BLaER1 (cell line): ENCODE data around the gene TAS2R60.
A peak's percentile ranks its signal among the peaks of the same experiment; 100 is the strongest.
"Not testable (repeated sequence)": the region's sequence is repeated elsewhere in the genome, so short reads cannot be mapped to it uniquely, and the experiment has no call there.

Source experiments
- H3K27ac ChIP-seq: shearing (Covaris generic); formaldehyde crosslinking; 2 replicates; pipeline ENCODE4 v1.8.1; 2022
- H3K27me3 ChIP-seq: shearing (Covaris generic); formaldehyde crosslinking; 2 replicates; pipeline ENCODE4 v1.8.1; 2022
- H3K36me3 ChIP-seq: shearing (Covaris generic); formaldehyde crosslinking; 2 replicates; pipeline ENCODE4 v1.8.1; 2022
- H3K4me1 ChIP-seq: shearing (Covaris generic); formaldehyde crosslinking; 2 replicates; pipeline ENCODE4 v1.8.1; 2022
- H3K4me2 ChIP-seq: shearing (Covaris generic); formaldehyde crosslinking; 2 replicates; pipeline ENCODE4 v1.8.1; 2022
- H3K4me3 ChIP-seq: shearing (Covaris generic); formaldehyde crosslinking; 2 replicates; pipeline ENCODE4 v1.8.1; 2022
- H3K9ac ChIP-seq: shearing (Covaris generic); formaldehyde crosslinking; 2 replicates; pipeline ENCODE4 v1.8.1; 2022
- H3K9me3 ChIP-seq: shearing (Covaris generic); formaldehyde crosslinking; 2 replicates; pipeline ENCODE4 v1.8.1; 2022
- H4K20me1 ChIP-seq: shearing (Covaris generic); formaldehyde crosslinking; 2 replicates; pipeline ENCODE4 v1.8.1; 2022
- Cebpa-rat ChIP-seq: shearing (Covaris generic); IDR thresholded peaks from 2 replicates; pipeline ENCODE4 v1.8.1; 2022

The TAS2R60 gene

GRCh38 chr7:143411976-143412708 is 31.1 kb upstream of the TAS2R60 start:
- Histone ChIP-seq H3K27me3 (0 out of 2 replicates have a peak, but pooled peaks cover 3% of the 10 kb centered on the region), H3K9ac (no peak overlapping the region), H4K20me1 (no peaks in the 10 kb centered on the region), H3K27ac (no peak overlapping the region), H3K36me3 (no peaks in the 10 kb centered on the region), H3K4me2 (peak overlapping the region; percentile 39), H3K4me3 (no peak overlapping the region), H3K9me3 (no peaks in the 10 kb centered on the region), H3K4me1 (peaks cover 48% of the 10 kb centered on the region)
- TF ChIP-seq Cebpa-rat: no peak

DNA sequence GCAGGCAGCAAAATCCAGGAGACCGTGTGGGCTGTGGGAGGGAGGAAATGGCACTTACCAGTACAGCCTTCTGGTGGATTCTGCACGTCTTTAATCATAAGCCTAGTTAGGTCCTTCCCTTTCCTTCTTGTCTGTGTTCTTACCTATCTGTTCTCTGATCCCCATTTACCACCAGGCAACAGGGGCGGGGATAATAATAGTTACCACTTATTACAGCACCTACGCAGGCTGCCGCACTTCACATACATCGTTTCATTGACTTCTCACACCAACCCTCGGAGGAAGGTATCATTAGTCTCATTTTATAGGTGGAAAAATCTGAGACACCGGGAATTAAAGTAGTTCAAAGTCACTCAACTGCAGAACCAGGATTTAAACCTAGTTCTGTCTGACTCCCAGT is 30.1 kb upstream of the TAS2R60 start:
- Histone ChIP-seq H3K4me2 (no peak overlapping the region), H3K4me1 (peaks cover 40% of the 10 kb centered on the region), H4K20me1 (no peaks in the 10 kb centered on the region), H3K9ac (no peak overlapping the region), H3K9me3 (no peaks in the 10 kb centered on the region), H3K36me3 (no peaks in the 10 kb centered on the region), H3K27ac (no peak overlapping the region), H3K4me3 (no peak overlapping the region), H3K27me3 (0 out of 2 replicates have a peak, but pooled peaks cover 3% of the 10 kb centered on the region)
- no peak for TF ChIP-seq Cebpa-rat

GRCh38 chr7:143415209-143415608 is 28.0 kb upstream of the TAS2R60 start:
- not testable (repeated sequence) for H3K27ac ChIP-seq

DNA sequence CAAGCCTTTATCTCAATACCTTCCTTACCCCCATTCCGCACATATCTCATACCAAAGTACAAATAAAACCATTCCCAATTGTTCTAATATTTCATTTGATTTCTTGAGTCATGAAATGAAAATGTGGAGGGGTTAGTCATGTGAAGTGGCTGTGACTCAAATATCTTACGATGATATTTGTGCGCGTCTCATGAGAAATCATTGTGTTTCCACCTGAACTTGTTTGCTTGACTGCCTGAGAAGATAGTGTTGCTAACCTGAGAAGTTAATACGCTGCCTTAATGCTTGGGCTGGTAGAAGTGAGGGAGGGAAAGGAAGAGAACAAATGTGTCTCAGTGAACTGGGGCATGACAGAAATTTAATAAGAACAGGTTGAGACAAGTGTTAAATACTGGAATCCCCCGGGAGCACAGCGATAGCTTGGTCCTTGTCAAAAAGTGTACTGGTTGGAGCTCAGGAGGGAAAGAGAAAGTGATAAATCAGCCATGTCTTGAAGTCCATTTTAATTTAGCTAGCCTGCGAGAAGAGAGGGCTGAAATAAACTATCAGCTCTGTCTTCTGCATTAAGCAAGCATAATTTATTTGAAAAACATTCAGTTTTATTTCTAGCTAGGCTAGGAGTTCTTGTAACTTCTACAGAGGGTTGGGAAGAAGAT is 27.4 kb upstream of the TAS2R60 start:
- H3K36me3 ChIP-seq: no peaks in the 10 kb centered on the region
- peaks cover 6% of the 10 kb centered on the region; the same call in 1 of the 2 replicates for H3K9me3 ChIP-seq
- TF ChIP-seq Cebpa-rat: no peak
- H3K9ac ChIP-seq: no peak overlapping the region
- H3K4me1 ChIP-seq: peaks cover 33% of the 10 kb centered on the region
- H4K20me1 ChIP-seq: no peaks in the 10 kb centered on the region
- no peaks in the 10 kb centered on the region for H3K27me3 ChIP-seq
- H3K4me3 ChIP-seq: no peak overlapping the region
- H3K27ac ChIP-seq: no peak overlapping the region
- H3K4me2 ChIP-seq: peak overlapping the region; percentile 33

More at GRCh38 chr7:143415209-143415608, 28.0 kb upstream of the TAS2R60 start:
- not testable (repeated sequence) for H3K27me3 ChIP-seq, H4K20me1 ChIP-seq, H3K9ac ChIP-seq, H3K4me3 ChIP-seq, H3K4me2 ChIP-seq, H3K9me3 ChIP-seq, H3K36me3 ChIP-seq
- peaks cover 38% of the 10 kb centered on the region for H3K4me1 ChIP-seq

DNA sequence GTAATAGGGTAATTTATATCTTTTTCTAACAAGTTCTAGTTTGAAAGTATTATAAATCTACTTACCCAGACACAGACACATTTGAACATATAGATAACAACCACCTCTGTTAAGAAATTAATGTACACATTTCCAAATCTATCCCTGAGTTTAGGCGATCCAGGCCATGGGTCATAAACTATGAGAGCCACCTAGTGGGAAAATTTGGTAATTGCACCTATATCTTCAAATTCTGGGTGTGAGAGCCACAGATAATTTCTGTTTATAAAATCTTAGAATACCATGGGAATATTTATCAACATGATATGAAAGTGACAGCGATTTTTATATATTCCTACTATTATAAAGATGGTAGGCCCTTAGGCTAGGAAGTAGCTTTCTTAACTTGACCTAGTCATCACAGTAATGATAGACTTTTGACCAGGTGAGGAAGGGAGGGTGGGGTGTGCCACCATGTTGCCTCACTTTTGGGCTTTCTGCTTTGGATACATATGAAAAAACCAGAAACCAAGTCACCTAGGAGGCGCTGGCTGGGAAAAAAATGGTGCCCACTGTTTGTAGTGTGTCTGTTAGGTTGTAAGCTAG is 26.6 kb upstream of the TAS2R60 start:
- no peaks in the 10 kb centered on the region for H3K27me3 ChIP-seq
- H3K4me2 ChIP-seq: no peak overlapping the region
- no peak overlapping the region for H3K4me3 ChIP-seq
- no peak overlapping the region for H3K27ac ChIP-seq
- H3K4me1 ChIP-seq: peaks cover 26% of the 10 kb centered on the region
- no peak for TF ChIP-seq Cebpa-rat
- H3K9me3 ChIP-seq: peaks cover 7% of the 10 kb centered on the region; the same call in 1 of the 2 replicates
- H4K20me1 ChIP-seq: no peaks in the 10 kb centered on the region
- no peaks in the 10 kb centered on the region for H3K36me3 ChIP-seq
- no peak overlapping the region for H3K9ac ChIP-seq

GRCh38 chr7:143417734-143418383 is 25.4 kb upstream of the TAS2R60 start:
- Histone ChIP-seq H3K27me3 (no peaks in the 10 kb centered on the region), H3K4me1 (peaks cover 14% of the 10 kb centered on the region), H3K36me3 (no peaks in the 10 kb centered on the region), H4K20me1 (no peaks in the 10 kb centered on the region), H3K4me3 (no peak overlapping the region), H3K4me2 (no peak overlapping the region), H3K27ac (no peak overlapping the region), H3K9me3 (peaks cover 7% of the 10 kb centered on the region; the same call in 1 of the 2 replicates), H3K9ac (no peak overlapping the region)
- TF ChIP-seq Cebpa-rat: no peak

DNA sequence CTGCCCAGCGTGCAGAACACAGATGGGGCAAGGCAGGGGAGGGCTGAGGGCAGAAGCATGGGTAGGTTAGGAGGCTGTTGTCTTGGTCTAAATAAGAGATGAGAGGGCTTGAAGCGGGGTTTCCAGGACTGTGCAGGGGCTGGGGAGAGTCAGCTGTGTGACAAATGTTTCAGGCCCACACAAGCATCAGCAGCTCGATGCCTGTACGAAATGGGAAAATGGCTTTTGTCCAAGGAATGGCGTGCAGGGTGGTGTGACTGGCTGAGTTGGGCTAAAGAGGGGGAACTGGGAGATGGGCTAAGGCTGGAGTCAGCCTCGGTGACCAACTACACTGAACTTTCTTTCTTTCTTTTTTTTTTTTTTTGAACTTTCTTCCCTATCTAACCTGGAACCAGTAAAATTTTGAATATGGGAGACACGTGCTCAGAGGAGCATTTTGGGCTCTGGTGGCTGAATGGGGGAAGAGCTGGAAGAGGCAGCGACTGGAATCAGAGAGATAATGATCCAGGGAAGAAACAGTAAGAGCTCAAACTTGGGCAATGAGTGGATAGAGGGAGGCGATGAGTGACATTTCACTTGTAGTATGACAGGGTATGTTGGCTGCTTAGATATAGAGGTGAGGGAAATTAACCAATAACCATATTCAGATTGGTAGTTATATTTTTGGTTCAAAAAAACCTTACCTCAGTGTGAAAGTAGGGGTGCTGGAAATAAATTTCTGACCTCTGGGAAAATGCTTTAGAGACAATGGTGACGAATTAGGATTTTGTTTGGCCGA is 24.4 kb upstream of the TAS2R60 start:
- Histone ChIP-seq H3K4me2 (no peak overlapping the region), H3K27ac (no peak overlapping the region), H3K4me3 (no peak overlapping the region), H3K4me1 (peaks cover 9% of the 10 kb centered on the region), H3K9me3 (peaks cover 7% of the 10 kb centered on the region; the same call in 1 of the 2 replicates), H4K20me1 (no peaks in the 10 kb centered on the region), H3K27me3 (no peaks in the 10 kb centered on the region), H3K36me3 (no peaks in the 10 kb centered on the region), H3K9ac (no peak overlapping the region)
- no peak for TF ChIP-seq Cebpa-rat

- Histone ChIP-seq H4K20me1 (no peaks in the 10 kb centered on the region), H3K4me3 (no peak overlapping the region), H3K27ac (no peak overlapping the region), H3K27me3 (no peaks in the 10 kb centered on the region), H3K9me3 (peaks cover 10% of the 10 kb centered on the region), H3K36me3 (no peaks in the 10 kb centered on the region), H3K4me2 (no peak overlapping the region), H3K9ac (no peak overlapping the region), H3K4me1 (peaks cover 9% of the 10 kb centered on the region)
- no peak for TF ChIP-seq Cebpa-rat
Observed at GRCh38 chr7:143419880-143420279, 23.4 kb upstream of the TAS2R60 start.

DNA sequence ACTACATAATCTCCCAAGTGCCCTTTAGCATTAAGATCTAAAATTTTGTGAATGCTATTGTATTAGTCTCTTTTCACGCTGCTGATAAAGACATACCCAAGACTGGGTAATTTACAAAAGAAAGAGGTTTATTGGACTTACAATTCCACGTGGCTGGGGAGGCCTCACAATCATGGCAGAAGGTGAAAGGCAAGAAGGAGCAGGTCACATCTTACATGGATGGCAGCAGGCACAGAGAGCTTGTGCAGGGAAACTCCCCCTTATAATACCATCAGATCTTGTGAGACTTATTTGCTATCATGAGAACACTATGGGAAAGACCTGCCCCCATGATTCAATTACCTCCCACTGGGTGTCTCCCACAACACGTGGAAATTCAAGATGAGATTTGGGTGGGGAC is 22.6 kb upstream of the TAS2R60 start:
- H3K4me1 ChIP-seq, H3K36me3 ChIP-seq, H3K9ac ChIP-seq, H4K20me1 ChIP-seq, H3K27ac ChIP-seq, H3K4me2 ChIP-seq, H3K4me3 ChIP-seq, H3K27me3 ChIP-seq: not testable (repeated sequence)
- peaks cover 10% of the 10 kb centered on the region for H3K9me3 ChIP-seq
